ENCODE measurements around the gene MACROD2. TPM values are rescaled to one million over a fixed set of nuclear protein-coding genes. Genes with fewer than 3 reads are reported as not detected.

The MACROD2 gene
- polyA plus RNA-seq, 1 experiment: 0.47 TPM

DNA sequence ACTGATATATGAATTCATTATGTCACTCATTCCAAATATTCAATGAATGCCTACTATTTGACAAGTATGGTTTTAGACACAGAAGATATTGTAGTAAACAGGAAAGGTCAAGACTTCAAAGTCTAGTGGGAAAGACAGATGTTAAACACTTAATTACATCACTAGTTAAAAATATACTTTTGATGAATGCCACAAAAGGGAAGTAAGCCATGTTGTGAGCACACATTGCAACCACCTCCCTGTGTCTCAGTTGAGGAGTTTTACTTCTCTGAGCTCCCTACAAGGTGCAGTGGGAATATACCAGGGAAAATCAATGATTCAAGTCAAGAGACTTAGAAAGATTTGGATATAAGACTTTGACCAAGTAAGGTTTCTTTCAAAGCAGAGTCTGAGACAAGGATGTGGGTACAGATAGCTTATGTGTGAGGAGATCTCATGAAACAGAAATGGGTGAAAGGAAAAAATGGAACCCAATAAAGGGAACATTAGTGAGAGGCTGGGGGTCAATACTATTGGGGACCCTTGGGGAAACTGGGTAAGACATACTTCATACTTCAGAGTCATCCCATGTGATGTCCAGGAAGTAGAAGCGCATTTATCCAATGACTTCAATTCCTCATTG lies 2074.2 kb downstream of the MACROD2 start:
- TF ChIP-seq, protein P1, sequence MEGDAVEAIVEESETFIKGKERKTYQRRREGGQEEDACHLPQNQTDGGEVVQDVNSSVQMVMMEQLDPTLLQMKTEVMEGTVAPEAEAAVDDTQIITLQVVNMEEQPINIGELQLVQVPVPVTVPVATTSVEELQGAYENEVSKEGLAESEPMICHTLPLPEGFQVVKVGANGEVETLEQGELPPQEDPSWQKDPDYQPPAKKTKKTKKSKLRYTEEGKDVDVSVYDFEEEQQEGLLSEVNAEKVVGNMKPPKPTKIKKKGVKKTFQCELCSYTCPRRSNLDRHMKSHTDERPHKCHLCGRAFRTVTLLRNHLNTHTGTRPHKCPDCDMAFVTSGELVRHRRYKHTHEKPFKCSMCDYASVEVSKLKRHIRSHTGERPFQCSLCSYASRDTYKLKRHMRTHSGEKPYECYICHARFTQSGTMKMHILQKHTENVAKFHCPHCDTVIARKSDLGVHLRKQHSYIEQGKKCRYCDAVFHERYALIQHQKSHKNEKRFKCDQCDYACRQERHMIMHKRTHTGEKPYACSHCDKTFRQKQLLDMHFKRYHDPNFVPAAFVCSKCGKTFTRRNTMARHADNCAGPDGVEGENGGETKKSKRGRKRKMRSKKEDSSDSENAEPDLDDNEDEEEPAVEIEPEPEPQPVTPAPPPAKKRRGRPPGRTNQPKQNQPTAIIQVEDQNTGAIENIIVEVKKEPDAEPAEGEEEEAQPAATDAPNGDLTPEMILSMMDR (IDR thresholded peaks at IDR 0.05; ENCODE audit: insufficient read depth, low read depth, low read length): no peak
- CTCF ChIA-PET: no interaction called here
- Histone ChIP-seq H3K27me3 (ENCODE audit: control insufficient read depth, insufficient read depth, low read length) (no peaks in the 10 kb centered on the region), H3K36me3 (ENCODE audit: control insufficient read depth, insufficient read depth, low read length) (no peaks in the 10 kb centered on the region), H3K4me3 (ENCODE audit: low read depth, low read length) (no peak overlapping the region)
- DNase-seq (ENCODE audit: low read depth): no peak
- POLR2A ChIA-PET: no interaction called here

DNA sequence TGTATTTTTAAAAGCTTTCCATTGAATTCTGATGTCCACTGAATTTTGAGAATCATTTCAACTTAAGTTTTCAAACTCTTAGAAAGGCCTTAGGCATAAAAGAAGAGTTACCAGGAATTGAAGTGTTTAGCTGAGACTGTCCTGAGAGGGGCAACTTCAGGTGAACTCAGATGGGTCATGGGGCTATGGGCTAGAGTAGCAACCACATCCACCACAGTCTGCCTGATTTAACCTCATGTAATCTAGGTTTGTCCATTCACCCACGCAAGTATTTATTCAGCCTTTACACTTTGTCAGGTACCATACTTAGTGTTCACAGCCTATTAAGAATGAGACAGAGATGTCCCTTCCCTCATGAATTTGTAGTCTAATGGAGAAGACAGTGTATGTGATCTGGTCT lies 2076.9 kb downstream of the MACROD2 start:
- DNase-seq (ENCODE audit: low read depth): no peak

DNA sequence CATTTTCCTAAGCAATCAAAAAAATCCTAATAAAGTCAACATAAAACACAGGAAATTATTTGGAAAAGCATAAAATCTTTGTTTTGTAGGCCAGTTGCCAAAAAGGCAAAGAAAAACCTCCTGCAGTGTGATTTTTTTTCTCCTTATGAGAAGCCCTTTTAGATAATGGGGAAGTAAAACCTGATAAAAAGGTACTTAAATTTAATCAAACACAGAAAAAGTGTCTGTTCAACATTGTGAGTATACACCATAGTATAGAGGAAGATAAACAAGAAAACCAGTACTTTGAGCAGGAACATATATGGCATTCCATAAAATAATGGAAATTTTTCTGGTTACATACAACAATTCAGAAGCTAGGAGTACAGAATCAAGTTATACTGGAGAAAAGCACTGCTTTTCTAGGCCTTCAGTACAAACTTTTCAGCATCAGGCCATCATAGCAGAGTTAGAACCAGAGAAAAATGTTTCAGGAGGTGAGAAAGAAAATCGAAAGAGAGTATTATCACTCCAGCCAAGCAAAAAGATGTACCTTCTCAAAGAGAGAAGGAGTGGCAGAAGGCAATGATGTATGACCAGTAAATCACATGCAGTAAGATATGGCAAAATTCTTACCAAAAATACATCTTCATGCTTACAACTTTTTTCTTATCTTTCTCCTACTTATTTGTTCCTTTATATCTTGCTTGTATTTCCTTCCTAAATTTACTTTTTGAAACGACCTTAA lies 2083.0 kb downstream of the MACROD2 start:
- ChIA-PET POLR2A (no interaction called here), CTCF (no interaction called here)
- H3K27me3 ChIP-seq (ENCODE audit: control insufficient read depth, insufficient read depth, low read length): no peaks in the 10 kb centered on the region
- TF ChIP-seq, protein P1 (IDR thresholded peaks at IDR 0.05; ENCODE audit: insufficient read depth, low read depth, low read length): no peak
- no peaks in the 10 kb centered on the region for H3K36me3 ChIP-seq (ENCODE audit: control insufficient read depth, insufficient read depth, low read length)
- DNase-seq (ENCODE audit: low read depth): no peak
- H3K4me3 ChIP-seq (ENCODE audit: low read depth, low read length): no peak overlapping the region

More for the DNA sequence above, 2076.9 kb downstream of the MACROD2 start:
- POLR2A ChIA-PET: no interaction called here
- no peaks in the 10 kb centered on the region for H3K27me3 ChIP-seq (ENCODE audit: control insufficient read depth, insufficient read depth, low read length)
- H3K4me3 ChIP-seq (ENCODE audit: low read depth, low read length): no peak overlapping the region
- CTCF ChIA-PET: no interaction called here
- no peaks in the 10 kb centered on the region for H3K36me3 ChIP-seq (ENCODE audit: control insufficient read depth, insufficient read depth, low read length)
- TF ChIP-seq, protein P1 (IDR thresholded peaks at IDR 0.05; ENCODE audit: insufficient read depth, low read depth, low read length): no peak

DNA sequence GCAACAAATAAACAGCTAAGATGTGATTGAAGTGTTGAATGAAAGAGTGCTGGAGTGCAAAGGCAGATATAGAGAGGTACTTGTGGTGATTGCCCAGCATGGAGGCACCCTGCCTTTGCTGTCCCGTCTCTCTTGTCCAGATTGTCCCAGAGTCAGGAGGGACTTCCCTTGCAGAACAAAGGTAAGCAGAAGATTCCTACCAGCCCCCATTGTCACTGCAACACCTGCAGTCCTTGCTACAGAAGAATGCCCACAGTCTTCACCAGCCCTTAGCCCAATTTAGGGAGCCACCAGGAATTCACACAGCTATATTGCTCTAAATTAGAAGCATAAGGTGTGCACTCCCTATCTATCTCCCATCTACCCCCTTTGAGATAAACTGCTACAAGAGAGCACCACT lies 2086.1 kb downstream of the MACROD2 start:
- no peak for DNase-seq (ENCODE audit: low read depth)
- H3K36me3 ChIP-seq (ENCODE audit: control insufficient read depth, insufficient read depth, low read length): no peaks in the 10 kb centered on the region
- POLR2A ChIA-PET: no interaction called here
- TF ChIP-seq, protein P1 (IDR thresholded peaks at IDR 0.05; ENCODE audit: insufficient read depth, low read depth, low read length): no peak
- H3K4me3 ChIP-seq (ENCODE audit: low read depth, low read length): no peak overlapping the region
- H3K27me3 ChIP-seq (ENCODE audit: control insufficient read depth, insufficient read depth, low read length): no peaks in the 10 kb centered on the region
- CTCF ChIA-PET: interaction anchor here (0.7 kb wide), 1 partner anchor 115 kb away, joined by 3 read pairs; no protein-coding TSS in a partner anchor

DNA sequence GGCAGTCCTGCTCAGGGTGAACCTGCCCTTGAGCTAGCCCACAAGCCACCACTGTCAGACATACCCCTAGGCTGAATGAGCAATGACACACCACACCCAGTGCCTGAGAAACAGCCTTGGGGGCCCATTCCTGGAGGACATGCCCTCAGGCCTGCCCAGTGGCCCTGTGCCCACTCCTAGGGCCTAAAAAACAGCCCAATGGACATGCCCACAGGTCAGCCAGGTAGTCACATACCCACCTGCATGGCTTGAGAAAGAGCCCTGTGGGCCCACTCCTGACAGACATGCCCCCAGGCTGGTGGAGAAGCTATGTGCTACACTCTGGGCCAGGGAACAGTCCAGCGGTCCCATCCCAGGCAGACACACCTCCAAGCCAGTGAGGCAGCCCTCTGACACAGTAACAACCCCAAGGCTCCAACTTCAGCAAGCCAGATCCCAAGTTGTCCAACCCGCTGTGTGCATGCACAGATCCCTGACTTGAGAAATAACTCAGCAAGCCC lies 2086.8 kb downstream of the MACROD2 start:
- TF ChIP-seq, protein P1 (IDR thresholded peaks at IDR 0.05; ENCODE audit: insufficient read depth, low read depth, low read length): no peak
- Histone ChIP-seq H3K36me3 (ENCODE audit: control insufficient read depth, insufficient read depth, low read length) (no peaks in the 10 kb centered on the region), H3K4me3 (ENCODE audit: low read depth, low read length) (no peak overlapping the region), H3K27me3 (ENCODE audit: control insufficient read depth, insufficient read depth, low read length) (no peaks in the 10 kb centered on the region)
- CTCF ChIA-PET: no interaction called here
- POLR2A ChIA-PET: no interaction called here
- no peak for DNase-seq (ENCODE audit: low read depth)

Measured in BJ (cell line).